HG02943 (cell line): ENCODE measurements around the gene GLUL.
"Not testable (repeated sequence)": the region's sequence is repeated elsewhere in the genome, so short reads cannot be mapped to it uniquely, and the experiment has no call there.

Experiments
- ATAC-seq: cut with Tn5 transposase; IDR thresholded peaks from one replicate; pipeline ENCODE4 v1.9.1; 2021; ENCODE audit warnings: mild to moderate bottlenecking, low read depth, moderate library complexity; ENCODE audit not compliant: unreplicated experiment

Gene GLUL

DNA sequence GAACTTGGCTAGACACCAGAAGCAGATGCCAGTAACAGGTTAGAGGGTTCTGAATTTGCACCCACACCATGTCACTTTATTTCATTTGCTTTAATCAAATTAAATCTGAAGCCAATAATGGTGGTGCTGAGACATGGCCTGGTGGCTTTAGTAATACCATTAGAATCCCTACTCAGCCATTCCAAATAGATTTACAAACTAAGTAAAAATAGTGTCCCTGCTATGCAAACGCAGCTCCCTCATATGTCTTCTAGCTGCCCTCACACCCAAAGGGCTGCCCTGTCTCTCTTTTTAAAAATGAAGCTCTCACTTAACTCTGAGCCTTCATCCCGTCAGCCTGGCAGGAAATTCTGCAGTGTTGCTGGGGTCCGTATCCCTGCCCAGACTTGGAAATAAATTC is 21.1 kb downstream of the GLUL start:
- ATAC-seq = no peak

DNA sequence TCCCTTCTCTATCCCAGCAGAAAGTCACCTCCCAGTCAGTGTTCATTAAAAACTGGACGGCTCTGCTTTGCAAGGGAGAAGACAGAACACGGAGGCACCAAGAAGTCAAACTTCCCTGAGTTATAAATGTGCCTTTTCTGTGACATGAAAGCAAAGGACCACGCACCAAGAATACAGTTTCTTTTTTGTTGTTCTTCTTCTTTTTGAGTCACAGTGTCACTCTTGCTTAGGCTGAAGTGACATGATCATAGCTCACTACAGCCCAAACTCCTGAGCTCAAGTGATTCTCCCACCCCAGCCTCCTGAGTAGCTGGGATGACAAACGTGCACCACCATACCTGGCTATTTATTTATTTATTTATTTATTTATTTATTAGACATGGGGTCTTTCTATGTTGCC is 22.7 kb downstream of the GLUL start:
- no peak for ATAC-seq

DNA sequence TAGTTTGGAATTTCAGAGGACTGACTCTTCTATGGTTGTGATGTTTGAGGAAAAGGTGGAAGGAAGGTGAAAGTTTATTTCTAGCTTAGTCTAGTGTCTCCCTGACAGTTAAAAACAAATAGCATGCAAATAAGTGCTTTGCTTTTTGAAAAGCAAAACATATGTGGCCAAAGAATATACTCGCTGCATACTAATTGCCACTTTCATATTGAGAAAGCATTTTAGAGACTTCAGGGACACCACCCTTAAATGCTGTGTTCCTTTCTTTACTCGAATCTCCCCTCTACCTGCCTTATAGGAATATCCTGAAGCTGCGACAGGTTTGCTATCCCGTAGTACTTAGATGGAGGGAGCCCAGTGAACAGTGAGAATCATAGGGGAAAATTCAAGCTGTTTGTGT is 23.2 kb downstream of the GLUL start:
- ATAC-seq = no peak

DNA sequence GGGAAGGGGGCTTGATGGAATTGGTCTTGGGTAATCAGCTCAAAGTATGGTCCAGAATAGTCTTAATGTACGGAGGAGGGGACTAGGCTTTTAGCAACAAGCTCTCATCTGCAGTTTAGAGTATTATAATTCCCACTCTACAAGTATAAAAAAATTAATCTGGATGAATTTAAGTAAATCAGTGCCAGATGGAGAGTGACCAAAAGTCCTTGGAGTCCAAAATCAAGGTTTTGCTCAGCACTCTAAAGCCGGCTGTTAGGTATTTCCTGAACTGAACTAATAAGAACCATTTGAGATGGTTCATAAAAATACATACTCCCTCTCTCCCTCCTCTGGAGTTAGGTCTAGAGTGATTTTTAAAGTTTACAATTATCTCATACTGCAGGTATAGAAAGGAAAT is 23.7 kb downstream of the GLUL start:
- ATAC-seq = no peak

DNA sequence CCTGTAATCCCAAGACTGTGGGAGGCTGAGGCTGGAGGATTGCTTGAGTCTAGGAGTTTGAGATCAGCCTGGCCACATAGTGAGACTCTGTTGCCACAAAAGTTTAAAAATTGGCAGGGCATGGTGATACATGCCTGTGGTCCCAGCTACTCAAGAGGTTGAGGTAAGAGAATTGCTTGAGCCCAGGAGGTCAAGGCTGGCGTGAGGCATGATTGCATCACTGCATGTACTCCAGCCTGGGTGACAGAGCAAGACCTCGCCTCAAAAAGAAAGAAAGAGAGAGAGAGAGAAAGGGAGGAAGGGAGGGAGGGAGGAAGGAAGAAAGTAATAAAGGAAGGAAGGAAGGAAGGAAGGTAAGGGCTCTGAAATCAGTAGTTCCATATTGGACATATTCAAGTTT is 25.0 kb downstream of the GLUL start:
- ATAC-seq = no peak

DNA sequence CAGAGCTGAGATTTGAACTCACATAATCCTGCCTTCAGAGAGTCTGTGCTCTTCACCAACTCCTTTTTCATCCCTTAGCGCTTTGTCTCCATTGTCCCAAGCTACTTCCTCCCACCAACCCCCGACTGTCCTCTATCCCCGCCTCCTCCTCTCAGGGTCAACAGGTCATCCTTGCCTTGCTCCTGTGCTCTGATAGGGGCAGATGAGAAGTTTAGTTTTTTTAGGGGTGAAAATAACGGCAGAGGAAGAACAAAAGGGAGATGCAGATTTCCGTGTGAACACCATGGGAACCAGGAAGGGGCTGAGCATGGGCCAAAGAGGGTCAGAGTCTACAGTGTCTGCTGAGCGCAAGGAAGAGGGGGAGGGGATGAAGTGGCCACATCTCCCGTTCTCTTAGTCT is 31.9 kb downstream of the GLUL start:
- ATAC-seq = no peak

DNA sequence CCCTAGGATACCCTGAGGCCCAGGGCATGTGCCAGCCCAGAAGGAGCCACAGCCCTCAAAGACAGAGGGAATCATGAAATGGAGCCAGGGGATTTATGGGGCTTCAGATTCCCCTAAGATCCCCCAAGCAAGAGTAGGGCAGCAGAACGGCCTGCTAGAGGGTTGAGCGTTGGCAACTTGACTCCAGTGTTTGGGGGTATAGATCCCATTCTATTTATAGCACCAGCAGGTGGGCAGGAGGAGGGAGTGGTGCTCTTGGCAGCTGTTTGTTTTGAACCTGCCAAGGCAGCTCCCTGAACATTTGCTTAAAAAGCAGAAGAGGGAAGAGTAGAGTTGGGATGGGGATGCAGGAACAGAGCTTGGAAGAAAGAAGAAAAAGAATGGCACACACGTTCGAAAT is 33.7 kb downstream of the GLUL start:
- no peak for ATAC-seq

DNA sequence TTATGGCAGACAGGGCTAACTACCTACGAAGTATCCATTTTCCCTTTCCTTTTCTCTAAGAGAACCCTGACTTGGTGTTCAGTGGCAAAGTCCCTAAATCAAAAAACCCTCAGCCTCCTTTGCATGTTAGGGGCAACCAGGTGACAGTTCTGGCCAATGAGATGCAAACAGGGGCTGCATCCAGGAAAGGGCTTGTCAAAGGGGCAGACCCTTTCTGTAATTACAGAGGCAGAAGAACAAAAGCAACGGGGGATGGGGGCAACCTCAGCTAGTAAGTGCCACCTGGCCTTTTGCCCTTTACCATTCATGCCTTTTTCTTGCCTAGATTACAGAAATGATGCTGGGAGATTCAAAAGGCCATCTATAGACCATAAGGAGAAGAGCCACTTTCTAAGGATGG is 34.4 kb downstream of the GLUL start:
- ATAC-seq = no peak

DNA sequence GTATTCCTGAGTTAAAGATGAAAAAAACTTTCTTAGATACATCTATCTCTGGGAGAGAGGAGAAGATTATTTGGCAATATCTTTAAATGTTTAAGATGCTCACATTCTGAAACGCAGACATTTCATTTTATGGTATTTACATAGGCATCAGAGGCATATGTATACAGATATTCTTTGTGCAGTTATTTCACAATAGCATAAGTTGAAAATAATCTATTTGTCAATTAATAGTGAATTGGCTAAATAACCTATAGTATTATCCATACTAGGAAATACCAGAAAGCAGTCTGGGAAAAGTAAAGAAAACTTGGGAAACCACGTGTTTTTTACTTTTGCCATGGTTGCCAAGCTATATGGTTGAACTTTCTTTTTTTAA is 35.9 kb downstream of the GLUL start:
- no peak for ATAC-seq

DNA sequence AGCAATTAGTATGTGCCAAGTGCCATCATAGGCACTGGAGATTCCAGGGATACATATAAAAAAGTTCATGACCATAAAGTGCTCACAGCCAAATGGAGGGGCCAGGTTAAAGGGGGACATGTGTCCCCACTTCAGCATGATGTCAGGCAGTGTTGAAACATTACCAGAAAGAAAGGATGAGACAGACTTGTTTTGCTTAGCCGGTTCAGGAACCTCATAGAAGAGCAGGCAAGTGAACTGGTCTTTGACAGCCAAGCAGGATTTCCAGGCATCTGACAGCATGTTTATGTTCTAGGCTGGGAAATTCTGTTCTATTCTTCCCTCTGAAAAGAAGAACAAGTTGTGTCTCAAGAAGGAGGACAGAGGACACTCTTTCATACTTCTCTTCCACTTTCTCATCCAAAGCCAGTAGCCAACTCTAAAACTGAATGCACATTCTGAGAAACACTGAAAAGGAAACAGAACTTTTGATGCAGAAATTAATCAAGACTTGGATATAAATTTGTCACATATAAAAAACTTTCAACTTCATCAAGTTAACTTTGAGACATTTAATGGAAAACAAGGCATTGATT is 39.7 kb downstream of the GLUL start:
- ATAC-seq = no peak

DNA sequence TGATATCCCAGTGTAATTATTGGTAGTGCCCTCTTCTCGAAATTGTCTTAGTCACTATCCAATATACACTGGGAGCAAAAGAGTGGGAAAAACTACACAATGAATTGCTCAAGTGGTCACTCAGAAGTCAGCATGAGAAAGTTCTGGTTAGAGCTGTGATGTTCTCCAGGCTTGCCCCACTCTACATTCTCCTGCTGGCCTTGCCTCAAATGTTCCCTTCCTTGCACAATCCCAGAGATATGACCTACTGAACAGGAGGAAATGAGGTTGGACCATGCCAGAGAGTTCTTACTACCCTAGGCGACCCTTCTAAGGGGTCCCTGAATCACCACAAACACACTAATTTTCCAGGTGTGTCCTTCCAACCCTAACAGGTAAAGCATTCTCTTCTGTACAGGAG is 40.8 kb downstream of the GLUL start:
- no peak for ATAC-seq

DNA sequence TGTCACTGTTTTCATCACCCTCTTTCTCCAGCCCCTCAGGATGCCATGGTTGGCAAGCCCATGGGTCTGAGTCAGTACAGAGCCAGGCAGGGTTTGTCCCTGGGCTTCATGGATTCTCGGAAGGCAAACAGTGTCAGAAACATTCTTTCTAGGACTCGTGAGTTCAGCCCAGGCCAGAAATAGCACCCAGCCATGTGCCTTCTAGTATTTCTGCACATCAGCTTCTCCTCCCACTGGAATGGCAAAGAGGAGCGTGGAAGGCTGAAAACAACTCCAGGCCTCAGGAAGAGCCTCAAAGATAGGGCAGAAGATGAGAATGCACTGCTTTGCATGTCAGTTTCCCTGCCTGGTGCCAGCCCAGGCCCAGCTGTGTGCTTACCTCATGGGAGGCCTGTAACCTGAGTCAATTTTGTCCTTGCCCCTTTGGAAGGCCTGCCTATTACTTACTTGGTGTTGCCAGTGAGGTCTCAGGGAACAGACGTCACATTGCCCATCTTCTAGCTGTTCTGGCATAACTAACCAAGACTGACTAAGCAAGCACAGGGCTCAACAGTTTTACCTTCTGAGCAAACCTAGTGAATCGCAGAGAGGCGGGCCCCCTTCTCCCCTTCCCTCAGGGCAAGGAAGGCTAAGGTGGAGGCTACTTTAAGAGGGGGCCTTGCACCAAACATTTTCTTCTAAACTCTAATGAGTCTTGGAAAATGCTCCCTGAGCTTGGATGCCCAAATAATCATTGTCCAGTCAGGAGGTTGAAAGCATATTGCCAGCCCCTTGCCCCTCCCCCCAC is 42.4 kb downstream of the GLUL start:
- no peak for ATAC-seq

DNA sequence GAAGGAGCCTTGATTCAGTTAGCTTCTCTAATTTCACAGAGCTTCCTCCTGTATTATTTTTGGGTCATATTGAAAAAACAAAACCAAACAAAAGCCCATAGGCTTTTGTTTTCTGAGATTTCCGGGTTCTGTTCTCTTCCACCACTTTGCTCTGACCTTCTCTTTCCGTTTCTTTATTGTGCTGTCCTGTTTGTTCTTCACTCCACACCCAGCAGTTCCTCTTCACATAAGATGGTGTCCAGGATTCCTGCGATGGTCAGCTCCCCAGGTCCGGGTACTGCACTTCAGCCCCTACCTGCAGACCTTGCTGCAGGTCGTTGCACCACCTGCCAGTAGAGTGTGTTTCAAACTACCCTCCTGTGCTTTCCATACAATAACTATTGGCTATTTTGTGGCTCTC is 44.6 kb downstream of the GLUL start:
- no peak for ATAC-seq

DNA sequence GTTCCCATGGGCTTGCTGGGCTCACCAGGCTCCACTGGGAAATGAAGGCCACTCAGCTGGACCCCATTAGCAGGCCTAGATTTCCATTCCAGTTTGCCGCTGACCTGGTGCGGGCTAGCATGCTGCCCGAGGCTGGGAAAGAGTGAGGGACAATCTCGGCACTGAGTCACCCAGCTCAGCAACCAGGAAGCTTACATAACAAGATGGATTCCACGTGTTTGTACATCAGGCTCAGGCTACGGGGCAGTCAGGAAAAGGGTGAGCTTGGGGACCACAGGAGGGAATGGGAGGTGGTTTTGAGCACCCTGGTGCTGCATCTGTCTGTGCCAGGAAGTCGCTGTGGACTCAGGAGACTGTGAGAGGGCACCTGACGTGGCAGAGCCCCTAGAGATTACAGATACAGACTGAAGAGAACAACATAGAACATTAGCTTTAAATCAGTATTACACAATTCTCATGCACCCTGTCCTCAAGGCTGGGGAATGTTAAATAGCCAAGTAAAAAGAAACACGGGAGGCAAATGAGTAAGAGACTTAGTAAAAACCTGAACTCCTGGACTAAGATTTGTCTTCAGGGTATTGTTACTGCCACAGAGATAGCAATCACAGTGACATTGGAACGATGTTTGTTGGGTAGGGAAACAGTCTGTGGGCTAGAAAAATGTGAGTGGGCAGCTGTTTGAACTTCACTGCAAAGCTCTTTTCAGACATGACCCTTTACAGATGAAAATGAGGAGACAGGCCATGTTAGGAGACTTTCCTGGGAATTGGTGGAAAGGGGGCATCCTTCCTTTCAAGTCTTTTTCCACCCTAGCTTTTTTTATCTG is 51.1 kb downstream of the GLUL start:
- ATAC-seq = no peak

DNA sequence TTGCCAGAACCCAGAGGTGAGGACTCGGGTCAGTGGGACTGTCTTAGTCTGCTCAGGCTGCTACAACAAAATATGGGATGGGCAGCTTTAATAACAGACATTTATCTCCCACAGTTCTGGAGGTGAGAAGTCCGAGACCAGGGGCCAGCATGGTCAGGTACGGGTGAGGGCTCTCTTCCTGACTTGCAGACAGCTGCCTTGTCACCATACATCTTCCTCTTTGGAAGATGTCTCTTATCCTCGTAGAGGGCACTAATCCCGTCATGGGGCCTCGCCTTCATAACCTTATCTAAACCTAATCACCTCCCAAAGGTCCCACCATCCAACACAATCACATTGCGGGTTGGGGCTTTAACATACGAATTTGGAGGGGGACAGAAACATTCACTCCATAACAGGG is 51.9 kb downstream of the GLUL start:
- ATAC-seq = no peak

DNA sequence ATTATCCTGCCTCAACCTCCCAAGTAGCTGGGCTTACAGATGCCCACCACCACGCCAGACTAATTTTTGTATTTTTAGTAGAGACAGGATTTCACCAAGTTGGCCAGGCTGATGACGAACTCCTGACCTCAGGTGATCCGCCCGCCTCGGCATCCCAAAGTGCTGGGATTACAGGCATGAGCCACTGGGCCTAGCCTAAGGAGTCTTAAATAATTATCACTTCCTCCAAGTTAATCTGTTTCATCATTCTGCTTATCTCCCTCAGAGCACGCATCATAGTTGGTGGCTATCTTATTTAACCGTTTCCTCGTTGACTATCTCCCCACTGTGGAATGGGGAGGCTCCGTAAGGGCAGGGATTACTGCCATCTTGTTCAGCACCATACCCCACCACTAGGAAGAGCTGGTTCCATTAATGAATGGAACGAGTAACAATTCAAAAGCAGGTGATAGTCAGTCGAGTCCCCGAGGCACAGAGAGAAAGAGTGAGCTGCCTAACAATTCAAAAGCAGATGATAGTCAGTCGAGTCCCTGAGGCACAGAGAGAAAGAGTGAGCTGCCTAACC is 52.7 kb downstream of the GLUL start:
- ATAC-seq = no peak

DNA sequence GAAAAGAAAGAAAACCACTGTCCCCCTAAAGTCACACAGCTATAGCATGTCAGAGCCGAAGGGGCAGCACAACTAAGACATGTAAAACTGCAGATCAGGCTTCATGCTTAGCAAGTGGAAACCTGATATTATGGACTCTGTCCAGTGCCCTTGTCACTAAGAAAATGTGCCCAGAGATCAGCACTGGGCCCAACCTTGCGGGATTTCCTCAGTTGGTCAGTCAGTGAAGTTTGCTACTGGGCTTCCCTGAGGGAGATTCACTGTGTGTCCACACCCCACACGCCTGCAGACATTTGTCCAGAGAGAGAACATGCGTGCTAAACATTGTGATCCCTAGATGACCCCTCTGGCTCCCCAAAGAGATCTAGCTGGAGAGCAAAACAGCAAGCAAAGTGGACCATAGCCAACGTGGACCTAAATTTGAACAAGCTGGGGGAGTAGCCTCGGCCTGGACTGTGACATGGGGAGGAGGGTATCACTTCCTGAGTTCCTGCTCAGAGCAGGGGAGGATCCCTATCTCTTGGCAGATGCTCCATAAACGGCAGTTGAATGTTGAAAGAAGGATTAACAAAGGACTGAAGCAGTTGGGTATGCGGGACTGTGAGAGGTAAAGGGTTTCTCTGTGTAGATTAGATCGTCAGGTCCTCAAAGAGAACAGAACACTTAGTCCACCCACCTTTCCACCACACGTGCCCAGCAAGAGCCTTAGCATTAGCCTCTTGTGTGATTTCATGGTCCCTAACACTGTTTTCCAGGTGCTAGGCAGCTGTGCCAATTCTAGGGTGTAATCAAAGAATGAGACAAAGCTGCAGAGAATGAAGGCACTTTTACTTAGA is 53.6 kb downstream of the GLUL start:
- no peak for ATAC-seq

DNA sequence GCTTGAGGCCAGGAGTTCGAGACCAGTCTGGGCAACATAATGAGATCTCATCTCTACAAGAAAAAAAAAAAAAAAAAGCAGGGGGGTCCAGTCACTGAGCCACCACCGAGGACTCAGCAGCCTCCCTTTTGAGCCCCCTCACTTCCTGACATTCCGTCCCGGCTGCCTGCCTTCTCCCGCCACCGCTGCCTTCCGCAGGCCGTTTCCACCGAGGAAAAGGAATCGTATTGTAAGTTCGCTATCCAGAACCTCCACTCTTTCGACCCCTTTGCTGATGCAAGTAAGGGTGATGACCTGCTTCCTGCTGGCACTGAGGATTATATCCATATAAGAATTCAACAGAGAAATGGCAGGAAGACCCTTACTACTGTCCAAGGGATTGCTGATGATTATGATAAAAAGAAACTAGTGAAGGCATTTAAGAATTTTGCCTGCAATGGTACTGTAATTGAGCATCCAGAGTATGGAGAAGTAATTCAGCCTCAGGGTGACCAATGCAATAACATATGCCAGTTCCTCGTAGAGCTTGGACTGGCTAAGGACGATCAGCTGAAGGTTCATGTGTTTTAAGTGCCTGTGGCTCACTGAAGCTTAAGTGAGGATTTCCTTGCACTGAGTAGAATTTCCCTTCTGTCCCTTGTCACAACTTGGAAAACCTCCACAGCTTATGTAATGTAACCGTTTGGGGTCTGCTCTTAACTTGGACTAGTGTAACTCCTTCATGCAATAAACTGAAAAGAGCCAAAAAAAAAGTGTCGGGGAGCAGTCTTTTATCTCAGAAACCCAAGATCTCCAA is 55.6 kb downstream of the GLUL start:
- no peak for ATAC-seq

DNA sequence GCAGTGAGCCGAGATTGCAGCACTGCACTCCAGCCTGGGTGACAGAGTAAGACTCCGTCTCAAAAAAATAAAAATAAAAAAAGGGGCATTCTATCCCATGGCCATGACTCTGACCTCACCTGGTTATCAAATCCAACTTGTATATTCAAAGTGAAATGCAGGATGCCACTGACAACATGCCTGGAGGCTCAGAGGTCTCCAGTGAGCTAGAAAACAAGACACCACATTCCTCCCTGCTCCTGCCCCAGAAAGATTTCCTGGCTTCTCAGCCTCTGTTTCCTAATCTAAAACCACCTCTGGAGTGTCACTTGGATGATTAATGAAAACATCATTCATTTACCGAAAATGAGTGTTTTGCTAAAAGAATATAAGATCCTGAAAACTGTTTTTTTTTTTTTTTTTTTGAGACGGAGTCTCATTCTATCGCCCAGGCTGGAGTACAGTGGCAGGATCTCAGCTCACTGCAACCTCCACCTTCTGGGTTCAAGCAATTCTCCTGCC is 58.5 kb downstream of the GLUL start:
- not testable (repeated sequence) for ATAC-seq
